ENCODE data around the gene ZNF827. TPM values are rescaled to one million over a fixed set of nuclear protein-coding genes. Genes with fewer than 3 reads are reported as not detected.

The ZNF827 gene
- total RNA-seq, 3 donors from 2014 or later = 18.6 to 21.1 (median 19.0) TPM

DNA sequence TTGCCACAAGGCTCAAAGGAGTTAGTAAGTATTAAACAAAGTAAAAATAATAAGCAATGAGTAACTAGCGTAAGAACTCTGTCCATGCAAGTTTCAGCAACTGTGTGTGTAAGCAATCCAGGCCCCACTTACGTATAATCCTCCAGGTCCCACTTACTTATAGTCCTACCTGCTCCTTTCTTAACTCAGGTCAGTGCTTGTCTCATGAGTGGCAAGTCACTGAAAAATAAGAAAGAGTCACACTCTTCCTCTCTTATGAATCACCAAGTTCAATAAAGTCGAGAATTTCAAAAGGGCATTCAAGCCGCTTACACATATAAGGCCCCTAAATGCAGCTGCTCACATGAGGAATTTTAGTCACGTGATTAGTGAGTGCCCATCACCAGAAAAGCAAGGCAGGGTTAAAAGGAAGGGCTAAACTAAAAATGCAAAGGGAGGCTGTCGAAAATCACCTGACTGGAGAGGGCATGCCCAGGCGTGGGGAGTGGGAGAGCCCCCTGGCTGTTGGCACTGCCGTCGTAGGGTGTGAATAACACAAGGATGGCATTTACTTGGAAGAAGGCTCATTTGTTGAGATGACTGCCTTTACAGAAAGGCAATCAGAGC is 58.2 kb downstream of the ZNF827 start:
- H3K27ac ChIP-seq = peak overlapping the region; percentile 67 to 68
- H3K36me3 ChIP-seq = no peaks in the 10 kb centered on the region
- H3K9me3 ChIP-seq = no peaks in the 10 kb centered on the region
- no peak overlapping the region for H3K4me3 ChIP-seq
- intact Hi-C loops (cut with DNase I; ENCODE audit: low total_unique reads) = no loop called here
- peaks cover 5 to 15% of the 10 kb centered on the region in 2 donors for H3K4me1 ChIP-seq
- DNase-seq (ENCODE audit: low spot score in 2 of 2) = no peak
- TF ChIP-seq POLR2A (IDR thresholded peaks at IDR 0.05) = no peak
- TF ChIP-seq, protein P1, sequence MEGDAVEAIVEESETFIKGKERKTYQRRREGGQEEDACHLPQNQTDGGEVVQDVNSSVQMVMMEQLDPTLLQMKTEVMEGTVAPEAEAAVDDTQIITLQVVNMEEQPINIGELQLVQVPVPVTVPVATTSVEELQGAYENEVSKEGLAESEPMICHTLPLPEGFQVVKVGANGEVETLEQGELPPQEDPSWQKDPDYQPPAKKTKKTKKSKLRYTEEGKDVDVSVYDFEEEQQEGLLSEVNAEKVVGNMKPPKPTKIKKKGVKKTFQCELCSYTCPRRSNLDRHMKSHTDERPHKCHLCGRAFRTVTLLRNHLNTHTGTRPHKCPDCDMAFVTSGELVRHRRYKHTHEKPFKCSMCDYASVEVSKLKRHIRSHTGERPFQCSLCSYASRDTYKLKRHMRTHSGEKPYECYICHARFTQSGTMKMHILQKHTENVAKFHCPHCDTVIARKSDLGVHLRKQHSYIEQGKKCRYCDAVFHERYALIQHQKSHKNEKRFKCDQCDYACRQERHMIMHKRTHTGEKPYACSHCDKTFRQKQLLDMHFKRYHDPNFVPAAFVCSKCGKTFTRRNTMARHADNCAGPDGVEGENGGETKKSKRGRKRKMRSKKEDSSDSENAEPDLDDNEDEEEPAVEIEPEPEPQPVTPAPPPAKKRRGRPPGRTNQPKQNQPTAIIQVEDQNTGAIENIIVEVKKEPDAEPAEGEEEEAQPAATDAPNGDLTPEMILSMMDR (IDR thresholded peaks at IDR 0.05) = no peak
- no peak for TF ChIP-seq POLR2AphosphoS5 (IDR thresholded peaks at IDR 0.05)
- H3K27me3 ChIP-seq = no peaks in the 10 kb centered on the region

DNA sequence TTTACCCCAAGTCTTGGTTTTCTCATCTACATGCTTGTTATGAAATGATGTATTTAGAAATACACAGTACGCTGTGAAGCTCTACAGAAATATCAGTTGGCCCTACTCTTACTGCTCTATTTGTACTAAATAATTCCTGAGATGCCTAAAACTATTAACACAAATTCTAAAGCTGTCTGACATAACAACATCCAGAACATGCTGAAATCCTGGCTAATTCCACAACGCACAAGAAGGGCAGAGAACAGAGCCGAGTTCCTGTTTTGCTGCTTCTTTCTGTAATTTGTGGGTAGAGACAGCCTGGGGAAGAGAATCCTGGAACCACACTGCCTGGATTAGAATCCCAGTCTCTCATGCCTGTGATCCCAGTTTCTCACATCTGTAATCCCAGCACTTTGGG is 59.0 kb downstream of the ZNF827 start:
- Histone ChIP-seq H3K36me3 (no peaks in the 10 kb centered on the region), H3K4me3 (no peak overlapping the region), H3K4me1 (peaks cover 5 to 15% of the 10 kb centered on the region in 2 donors), H3K27ac (peak overlapping the region; percentile 67 to 68), H3K27me3 (no peaks in the 10 kb centered on the region), H3K9me3 (no peaks in the 10 kb centered on the region)
- TF ChIP-seq POLR2A (IDR thresholded peaks at IDR 0.05) (no peak), POLR2AphosphoS5 (IDR thresholded peaks at IDR 0.05) (no peak)
- TF ChIP-seq, protein P1 (IDR thresholded peaks at IDR 0.05) = no peak
- intact Hi-C loops (cut with DNase I; ENCODE audit: low total_unique reads) = no loop called here
- DNase-seq (ENCODE audit: low spot score in 2 of 2) = peak in 1 of 2 donors; percentile 44

DNA sequence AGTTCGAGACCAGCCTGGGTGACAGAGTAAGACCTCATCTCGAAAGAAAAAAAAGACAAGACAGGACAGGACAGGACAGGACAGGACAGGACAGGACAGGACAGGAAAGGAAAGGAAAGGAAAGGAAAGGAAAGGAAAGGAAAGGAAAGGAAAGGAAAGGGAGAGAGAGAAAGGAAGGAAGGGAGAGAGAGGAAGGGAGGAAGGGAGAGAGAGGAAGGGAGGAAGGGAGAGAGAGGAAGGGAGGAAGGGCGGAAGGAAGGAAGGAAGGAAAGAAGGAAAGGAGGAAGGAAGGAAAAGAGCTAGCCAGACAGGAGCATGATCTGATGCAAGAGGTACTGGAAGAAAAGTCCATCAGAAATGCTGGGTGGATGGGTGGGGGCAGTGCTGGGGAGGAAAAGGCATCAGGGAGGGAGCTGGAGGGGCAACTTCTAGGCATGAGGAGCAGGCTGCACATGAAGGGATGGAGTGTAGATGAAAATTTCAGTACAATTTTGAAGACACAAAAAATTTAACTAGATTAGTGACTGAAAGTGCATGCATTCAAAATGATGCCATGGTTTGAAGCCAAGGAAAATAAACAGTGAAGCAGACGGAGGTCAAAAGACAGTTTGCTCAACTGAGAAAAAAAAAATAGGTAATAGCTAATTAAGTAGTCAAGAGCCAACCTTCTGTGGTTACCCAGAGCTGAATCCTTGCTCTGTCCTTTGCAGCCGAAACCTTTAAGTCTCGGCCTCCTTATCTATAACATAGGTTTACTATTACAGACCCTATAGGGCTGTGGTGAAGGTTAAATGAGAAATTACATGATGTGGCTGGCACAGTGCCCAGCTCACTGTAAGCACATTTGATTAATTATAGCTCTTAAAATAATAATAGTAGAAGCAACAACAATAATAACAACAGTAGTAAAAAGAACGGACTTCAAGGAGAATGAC is 59.9 kb downstream of the ZNF827 start:
- DNase-seq (ENCODE audit: low spot score in 2 of 2) = no peak
- no peaks in the 10 kb centered on the region for H3K36me3 ChIP-seq
- intact Hi-C loops (cut with DNase I; ENCODE audit: low total_unique reads) = no loop called here
- peak overlapping the region; percentile 67 to 68 for H3K27ac ChIP-seq
- H3K9me3 ChIP-seq = no peaks in the 10 kb centered on the region
- H3K4me1 ChIP-seq = peaks cover 5 to 15% of the 10 kb centered on the region in 2 donors
- H3K27me3 ChIP-seq = no peaks in the 10 kb centered on the region
- no peak overlapping the region for H3K4me3 ChIP-seq
- TF ChIP-seq POLR2AphosphoS5 (IDR thresholded peaks at IDR 0.05) = no peak
- TF ChIP-seq, protein P1 (IDR thresholded peaks at IDR 0.05) = no peak

DNA sequence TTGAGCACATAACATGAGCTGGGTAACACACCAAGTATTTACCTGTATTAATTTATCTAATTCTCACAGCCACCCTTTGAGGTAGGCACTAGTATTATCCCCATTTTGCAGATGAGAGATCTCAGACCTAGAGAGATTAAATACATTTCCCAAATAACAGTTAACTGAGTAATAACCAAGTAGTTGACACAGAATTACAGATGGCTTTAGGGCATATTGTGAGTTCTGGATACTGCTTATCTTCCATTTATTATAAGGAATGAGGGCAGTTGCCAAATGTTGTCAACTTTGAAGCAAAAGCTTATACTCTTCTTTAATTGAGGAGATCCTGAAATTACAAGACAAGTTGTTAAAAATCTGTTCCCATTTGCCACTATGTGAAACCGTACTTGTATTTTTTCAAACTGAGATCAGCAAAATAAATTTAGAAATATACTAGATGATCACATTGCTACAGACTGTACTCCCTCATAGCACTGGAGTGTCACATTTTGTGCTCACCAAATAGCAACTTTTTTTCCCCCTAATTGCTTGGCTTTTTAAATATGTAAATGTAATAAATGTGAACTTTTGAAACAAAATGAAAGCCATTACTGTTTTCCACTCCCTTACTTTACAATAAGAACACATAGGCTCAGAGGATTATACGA is 62.0 kb downstream of the ZNF827 start:
- Histone ChIP-seq H3K4me1 (peaks cover 5 to 15% of the 10 kb centered on the region in 2 donors), H3K27me3 (no peaks in the 10 kb centered on the region), H3K27ac (no peak overlapping the region), H3K4me3 (no peak overlapping the region), H3K9me3 (no peaks in the 10 kb centered on the region), H3K36me3 (no peaks in the 10 kb centered on the region)
- TF ChIP-seq, protein P1 (IDR thresholded peaks at IDR 0.05) = no peak
- TF ChIP-seq POLR2A (IDR thresholded peaks at IDR 0.05) (no peak), POLR2AphosphoS5 (IDR thresholded peaks at IDR 0.05) (no peak)
- no peak for DNase-seq (ENCODE audit: low spot score in 2 of 2)
- intact Hi-C loops (cut with DNase I; ENCODE audit: low total_unique reads) = no loop called here
